RPMI8226 (cell line): ENCODE data around the gene PCDH1.
"Not testable (repeated sequence)": the region's sequence is repeated elsewhere in the genome, so short reads cannot be mapped to it uniquely, and the experiment has no call there.

Experiments
- DNase-seq: peaks from one replicate; pipeline ENCODE4 v3.0.0-alpha.2; 2015

The PCDH1 gene

GRCh38 chr5:141878186-141878710 lies at the start of gene PCDH1:
Gene PCDH1 (minus strand): TSS chr5:141878410. CDS start chr5:141878262, 148 bp downstream.
- DNase-seq: peak; percentile 51

GRCh38 chr5:141926434-141926833 lies 48.2 kb upstream of the PCDH1 start:
- no peak for DNase-seq

- peak; percentile 92 for DNase-seq
These were observed 45.5 kb upstream of the PCDH1 start, which contains the start of gene DELE1 for GRCh38 chr5:141923448-141924313. Gene DELE1 (plus strand): TSS chr5:141923871. CDS start chr5:141923942, 71 bp downstream.

- not testable (repeated sequence) for DNase-seq
These were observed 44.7 kb upstream of the PCDH1 start for GRCh38 chr5:141922827-141923447.

GRCh38 chr5:141920771-141921170 lies 42.6 kb upstream of the PCDH1 start:
- no peak for DNase-seq

- no peak for DNase-seq
These were observed 41.3 kb upstream of the PCDH1 start for GRCh38 chr5:141919218-141920119.

GRCh38 chr5:141917760-141918159 lies 39.5 kb upstream of the PCDH1 start:
- DNase-seq: no peak

GRCh38 chr5:141916522-141916921 lies 38.3 kb upstream of the PCDH1 start:
- peak; percentile 59 for DNase-seq

- DNase-seq: peak; percentile 57
These were observed 37.7 kb upstream of the PCDH1 start for GRCh38 chr5:141915881-141916336.

GRCh38 chr5:141914797-141915196 lies 36.6 kb upstream of the PCDH1 start:
- DNase-seq: no peak

- peak; percentile 81 for DNase-seq
These were observed 36.1 kb upstream of the PCDH1 start for GRCh38 chr5:141914199-141914743.

- no peak for DNase-seq
These were observed 35.5 kb upstream of the PCDH1 start for GRCh38 chr5:141913560-141914198.

- DNase-seq: no peak
These were observed 32.1 kb upstream of the PCDH1 start for GRCh38 chr5:141910271-141910673.

- no peak for DNase-seq
These were observed 31.0 kb upstream of the PCDH1 start for GRCh38 chr5:141909212-141909611.

GRCh38 chr5:141908796-141909195 lies 30.6 kb upstream of the PCDH1 start:
- no peak for DNase-seq

- DNase-seq: no peak
These were observed 28.8 kb upstream of the PCDH1 start for GRCh38 chr5:141906972-141907371.

GRCh38 chr5:141906517-141906916 lies 28.3 kb upstream of the PCDH1 start:
- DNase-seq: no peak

- DNase-seq: no peak
These were observed 26.3 kb upstream of the PCDH1 start for GRCh38 chr5:141904551-141904950.

- DNase-seq: peak; percentile 26
These were observed 25.1 kb upstream of the PCDH1 start for GRCh38 chr5:141903261-141903660.

- no peak for DNase-seq
These were observed 24.0 kb upstream of the PCDH1 start for GRCh38 chr5:141902015-141902814.
